CD14-positive monocyte (primary cell): Measurements from ENCODE around the gene TMEM132A. TPM values are rescaled to one million over a fixed set of nuclear protein-coding genes. Genes with fewer than 3 reads are reported as not detected.

Experiments used
- DNase-seq, 3 donors: peaks; one replicate each; pipeline ENCODE4 v3.0.0-alpha.2; 2011 to 2022
- H2AFZ ChIP-seq: 2 replicates; pipeline ENCODE4 v1.6.0; 2012; ENCODE audit warnings: mild to moderate bottlenecking, low read depth, low read length, inconsistent platforms; ENCODE audit not compliant: insufficient read depth, poor library complexity, severe bottlenecking
- H3K27ac ChIP-seq, 2 donors: 1 replicate in 1 of 2; 2 replicates in 1 of 2; pipeline ENCODE4 v1.5.1; 2012 to 2013; ENCODE audit warnings: low read length in 2 of 2, control low read depth in 1 of 2, inconsistent platforms in 1 of 2, low read depth in 1 of 2, mild to moderate bottlenecking in 1 of 2
- H3K27me3 ChIP-seq, 2 donors: one replicate each; pipeline versions ENCODE4 v1.6.0 to v1.6.1; 2011 to 2013; ENCODE audit warnings: low read length in 2 of 2; ENCODE audit not compliant: control insufficient read depth in 2 of 2, insufficient read depth in 2 of 2
- H3K36me3 ChIP-seq, 2 donors: replicated peaks in 1 of 2; 1 replicate in 1 of 2; 2 replicates in 1 of 2; pipeline versions ENCODE4 v1.5.1 to v1.6.1; 2012 to 2013; ENCODE audit warnings: low read length in 2 of 2, control low read depth in 1 of 2, inconsistent platforms in 1 of 2, mild to moderate bottlenecking in 1 of 2; ENCODE audit not compliant: insufficient read depth in 2 of 2, control insufficient read depth in 1 of 2
- H3K4me1 ChIP-seq, 2 donors: 1 replicate in 1 of 2; 2 replicates in 1 of 2; pipeline versions ENCODE4 v1.5.1 to v1.6.1; 2012 to 2013; ENCODE audit warnings: low read length in 2 of 2, control low read depth in 1 of 2, inconsistent platforms in 1 of 2, mild to moderate bottlenecking in 1 of 2, moderate library complexity in 1 of 2; ENCODE audit not compliant: insufficient read depth in 2 of 2, control insufficient read depth in 1 of 2
- H3K4me2 ChIP-seq: replicated peaks from 2 replicates; pipeline ENCODE3; 2012; ENCODE audit warnings: low read length, moderate library complexity, mild to moderate bottlenecking; ENCODE audit not compliant: poor library complexity, severe bottlenecking; ENCODE audit errors: extremely low read depth
- H3K4me3 ChIP-seq, 3 experiments: fragments of 200-600 bp in 1 of 3; sonication (generic) in 1 of 3; replicated peaks in 1 of 3; 1 replicate in 2 of 3; 2 replicates in 1 of 3; pipeline ENCODE4 v1.5.1; 2011 to 2013; ENCODE audit warnings: low read length in 3 of 3, mild to moderate bottlenecking in 3 of 3, control low read depth in 2 of 3, low read depth in 2 of 3, inconsistent platforms in 1 of 3, moderate library complexity in 1 of 3
- H3K79me2 ChIP-seq: 2 replicates; pipeline ENCODE4 v1.6.0; 2012; ENCODE audit warnings: mild to moderate bottlenecking, control low read depth, inconsistent platforms, low read length, moderate library complexity; ENCODE audit not compliant: insufficient read depth
- H3K9ac ChIP-seq: 2 replicates; pipeline ENCODE4 v1.6.0; 2017; ENCODE audit warnings: low read length, mild to moderate bottlenecking; ENCODE audit not compliant: insufficient read depth, poor library complexity, severe bottlenecking
- H3K9me3 ChIP-seq, 2 donors: replicated peaks in 1 of 2; 1 replicate in 1 of 2; 2 replicates in 1 of 2; pipeline versions ENCODE4 v1.5.1 to v1.6.1; 2012 to 2013; ENCODE audit warnings: low read length in 2 of 2, control low read depth in 1 of 2; ENCODE audit not compliant: control insufficient read depth in 1 of 2, insufficient read depth in 1 of 2
- H4K20me1 ChIP-seq: 2 replicates; pipeline ENCODE4 v1.6.0; 2012; ENCODE audit warnings: mild to moderate bottlenecking, low read length, control low read depth, moderate library complexity; ENCODE audit not compliant: insufficient read depth
- H3K27ac Mint-ChIP-seq, 7 donors: one replicate each; pipeline ENCODE4 v1.8.0; 2020; ENCODE audit warnings: mild to moderate bottlenecking in 7 of 7, mixed read lengths in 7 of 7, moderate library complexity in 6 of 7, inconsistent platforms in 2 of 7
- H3K27me3 Mint-ChIP-seq, 3 donors: one replicate each; pipeline ENCODE4 v1.8.0; 2021 to 2022; ENCODE audit warnings: low read depth in 3 of 3, mild to moderate bottlenecking in 3 of 3, mixed read lengths in 3 of 3, moderate library complexity in 3 of 3, inconsistent platforms in 1 of 3
- H3K36me3 Mint-ChIP-seq, 2 donors: one replicate each; pipeline ENCODE4 v1.8.0; 2020; ENCODE audit warnings: mixed read lengths in 2 of 2, inconsistent platforms in 1 of 2, mild to moderate bottlenecking in 1 of 2
- H3K4me1 Mint-ChIP-seq: one replicate; pipeline ENCODE4 v1.8.0; 2020; ENCODE audit warnings: mild to moderate bottlenecking, mixed read lengths
- H3K4me3 Mint-ChIP-seq, 2 donors: one replicate each; pipeline ENCODE4 v1.8.0; 2020; ENCODE audit warnings: mild to moderate bottlenecking in 2 of 2, mixed read lengths in 2 of 2, moderate library complexity in 1 of 2
- H3K9me3 Mint-ChIP-seq, 7 donors: one replicate each; pipeline ENCODE4 v1.8.0; 2020 to 2022; ENCODE audit warnings: mixed read lengths in 7 of 7, mild to moderate bottlenecking in 6 of 7, moderate library complexity in 6 of 7, inconsistent platforms in 2 of 7
- CTCF ChIP-seq: fragments of 200-600 bp; IDR thresholded peaks from one replicate; pipeline ENCODE4 v1.8.0; 2022; ENCODE audit warnings: antibody characterized with exemption, mild to moderate bottlenecking
- WGBS: methylation state at CpG from one replicate; pipeline ENCODE4 v1.1.5; 2013; ENCODE audit warnings: missing lambda C conversion rate; ENCODE audit not compliant: insufficient coverage; 5-methylcytosine and 5-hydroxymethylcytosine counted together
- intact Hi-C, 2 donors: fragments of 100-400 bp; cut with micrococcal nuclease; formaldehyde crosslinking; loops; one replicate each; pipeline versions ENCODE4 v1.15.0 to v1.15.1; 2023
- polyA plus RNA-seq, 3 donors: library from polyadenylated mRNA; depleted of rRNA in 1 of 3; unstranded in 2 of 3; stranded (reverse) in 1 of 3; fragments of 300-500 nt in 2 of 3; fragments of >200 nt in 1 of 3; fragmentation: Illumina TruSeq in 2 of 3; gene quantifications; 1 replicate in 2 of 3; 2 replicates in 1 of 3; pipeline ENCODE4 v1.2.3, GENCODE V29; 2012 to 2021

The TMEM132A gene
- polyA plus RNA-seq, 3 donors: 0.01 to 0.31 (median 0.21) TPM

GRCh38 chr11:60902625-60903024 lies 21.6 kb upstream of the TMEM132A start:
- Histone ChIP-seq H3K9me3 (no peaks in the 10 kb centered on the region), H3K36me3 (peaks cover 57 to 65% of the 10 kb centered on the region in 2 donors), H3K79me2 (peaks cover 38% of the 10 kb centered on the region), H2AFZ (no peak overlapping the region), H3K27me3 (no peaks in the 10 kb centered on the region), H3K9ac (no peak overlapping the region), H4K20me1 (peaks cover 28% of the 10 kb centered on the region), H3K4me2 (no peak overlapping the region), H3K27ac (no peak overlapping the region), H3K4me1 (peaks cover 25 to 30% of the 10 kb centered on the region in 2 donors), H3K4me3 (no peak overlapping the region)
- no peak overlapping the region for H3K4me3 Mint-ChIP-seq
- H3K9me3 Mint-ChIP-seq: no peaks in the 10 kb centered on the region
- H3K36me3 Mint-ChIP-seq: peaks cover 54 to 59% of the 10 kb centered on the region in 2 donors
- no peak for TF ChIP-seq CTCF
- 93% methylated on average over 11 of the region's 11 CpGs for WGBS
- peak overlapping the region in 4 of 7 donors; percentile 31 to 82 (median 57) for H3K27ac Mint-ChIP-seq
- peaks cover 32% of the 10 kb centered on the region for H3K4me1 Mint-ChIP-seq
- H3K27me3 Mint-ChIP-seq: peaks cover 0 to 3% (median 1%) of the 10 kb centered on the region in 3 donors
- DNase-seq: no peak
- intact Hi-C loops: no loop called here

GRCh38 chr11:60905047-60905446 lies 19.2 kb upstream of the TMEM132A start:
- peak overlapping the region; percentile 92 for H3K9ac ChIP-seq
- peaks cover 0 to 13% (median 6%) of the 10 kb centered on the region in 7 donors for H3K9me3 Mint-ChIP-seq
- peak overlapping the region; percentile 80 for H3K4me2 ChIP-seq
- H3K36me3 ChIP-seq: peaks cover 38 to 43% of the 10 kb centered on the region in 2 donors
- no CpG with 5 or more reads among the region's 6 CpGs for WGBS
- H3K4me1 ChIP-seq: peaks cover 37 to 43% of the 10 kb centered on the region in 2 donors
- peak overlapping the region in 6 of 7 donors; percentile 5 to 91 (median 77) for H3K27ac Mint-ChIP-seq
- H3K4me1 Mint-ChIP-seq: peaks cover 50% of the 10 kb centered on the region
- H3K79me2 ChIP-seq: peaks cover 38% of the 10 kb centered on the region
- no peaks in the 10 kb centered on the region for H3K9me3 ChIP-seq
- H3K27ac ChIP-seq: peak overlapping the region in 1 of 2 donors; percentile 91
- H3K4me3 ChIP-seq: peak overlapping the region in 1 of 3 experiments; percentile 90
- DNase-seq: no peak
- no peak for TF ChIP-seq CTCF
- peaks cover 28% of the 10 kb centered on the region for H4K20me1 ChIP-seq
- H3K27me3 Mint-ChIP-seq: peaks cover 0 to 5% (median 2%) of the 10 kb centered on the region in 3 donors
- peak overlapping the region; percentile 86 to 89 for H3K4me3 Mint-ChIP-seq
- peak overlapping the region; percentile 90 for H2AFZ ChIP-seq
- intact Hi-C loops: loop anchor here in 1 of 2 donors (5.0 kb wide), 1 partner anchor 63 kb away; the partner anchor contains the start of gene CCDC86
- H3K36me3 Mint-ChIP-seq: peaks cover 39 to 45% of the 10 kb centered on the region in 2 donors
- no peaks in the 10 kb centered on the region for H3K27me3 ChIP-seq
